Heart left ventricle (tissue), 16 donors: ENCODE measurements around the gene RCAN3. TPM values are rescaled to one million over a fixed set of nuclear protein-coding genes. Genes with fewer than 3 reads are reported as not detected.
"Not testable (repeated sequence)": the region's sequence is repeated elsewhere in the genome, so short reads cannot be mapped to it uniquely, and the experiment has no call there.

Experiments
- ATAC-seq, 4 donors: fragments of 200-7000 bp; cut with Tn5 transposase; one replicate each; pipeline ENCODE4 v1.9.1; 2020 to 2022; ENCODE audit warnings: moderate library complexity in 4 of 4, mild to moderate bottlenecking in 3 of 4, moderate number of reproducible peaks in 1 of 4
- DNase-seq, 5 donors: peaks; one replicate each; pipeline ENCODE4 v3.0.0-alpha.2; 2020
- H3K27ac ChIP-seq, 12 donors: fragments of 200-600 bp; sonication (generic) in 4 of 12; one replicate each; pipeline versions ENCODE4 v1.5.0 to v1.8.0; 2016 to 2022; ENCODE audit warnings: mild to moderate bottlenecking in 2 of 12
- H3K27me3 ChIP-seq, 9 donors: fragments of 200-600 bp; sonication (generic) in 2 of 9; one replicate each; pipeline versions ENCODE4 v1.5.1 to v1.8.0; 2016 to 2022; ENCODE audit warnings: mild to moderate bottlenecking in 3 of 9
- H3K36me3 ChIP-seq, 9 donors: fragments of 200-600 bp; sonication (generic) in 2 of 9; one replicate each; pipeline versions ENCODE4 v1.5.0 to v1.8.0; 2018 to 2022; ENCODE audit warnings: mild to moderate bottlenecking in 2 of 9
- H3K4me1 ChIP-seq, 12 donors: fragments of 200-600 bp; sonication (generic) in 4 of 12; one replicate each; pipeline versions ENCODE4 v1.5.0 to v1.8.0; 2016 to 2022; ENCODE audit warnings: mild to moderate bottlenecking in 3 of 12
- H3K4me3 ChIP-seq, 12 donors: fragments of 200-600 bp; sonication (generic) in 4 of 12; one replicate each; pipeline versions ENCODE4 v1.5.0 to v1.8.0; 2017 to 2022; ENCODE audit warnings: mild to moderate bottlenecking in 9 of 12, moderate library complexity in 4 of 12
- H3K9me3 ChIP-seq, 12 donors: fragments of 200-600 bp; sonication (generic) in 4 of 12; one replicate each; pipeline versions ENCODE4 v1.5.0 to v1.8.0; 2016 to 2022; ENCODE audit warnings: mild to moderate bottlenecking in 1 of 12
- POLR2A ChIP-seq, 2 donors: fragments of 450-650 bp; IDR thresholded peaks; one replicate each; pipeline ENCODE4 v1.6.1; 2017; ENCODE audit warnings: antibody characterized with exemption in 2 of 2, mild to moderate bottlenecking in 2 of 2, moderate library complexity in 2 of 2
- WGBS, 4 donors: extraction: QIAGEN DNeasy Blood & Tissue Kit in 2 of 4; methylation state at CpG; one replicate each; pipeline versions ENCODE4 v1.1.5 to v1.1.7; 2013 to 2018; 5-methylcytosine and 5-hydroxymethylcytosine counted together
- intact Hi-C, 10 donors: fragments of 100-400 bp; cut with DNase I; formaldehyde crosslinking; loops; one replicate each; pipeline versions ENCODE4 v1.11.1 to v1.14.2; 2022
- polyA plus RNA-seq, 2 donors: library from polyadenylated mRNA; stranded (reverse); fragments of 200-250 nt; gene quantifications; one replicate each; pipeline ENCODE4 v1.2.3, GENCODE V29; 2013
- total RNA-seq, 9 donors: library from RNA; depleted of rRNA in 2 of 9; stranded (reverse); fragments of >200 nt in 2 of 9; fragmentation: NEBNext Ultra II Directional in 3 of 9; extraction: Animal tissue kit (Norgen Biotek cat#: 25700) in 3 of 9; gene quantifications; one replicate each; pipeline versions ENCODE4 v1.1.0 to v1.2.4, GENCODE V29; 2016 to 2023
- TF ChIP-seq, protein P1 (sequence below), 12 donors: fragments of 200-600 bp; sonication (generic) in 4 of 12; IDR thresholded peaks; one replicate each; pipeline versions ENCODE4 v1.5.0 to v1.8.0; 2018 to 2022; ENCODE audit warnings: antibody characterized with exemption in 12 of 12, mild to moderate bottlenecking in 5 of 12
- donor health status: ischemic (EF 13 %, LVEDD 7.1; RV severe dilation, severe dysfunction).
- donor health status: healthy with polysubstance abuse.
- donor health status: DM: no; HTN: yes; CAD: no.
- donor health status: DM: no; HTN: no; CAD: no.
- donor health status: ischemic (EF 25% LVEDD 6.9; RV normal size, moderate dysfunction).
- donor health status: ischemic (EF 25% LVEDD 5.7; RV mildly dilated, moderate dysfunction).
- donor health status: healthy.
- donor health status: DM: yes; HTN: yes; CAD: no.
- donor health status: ischemic (EF 35%, LVEDD 5.7; RV mildly dilated, moderate dysfunction).
- donor health status: nonischemic (EF 11% LVEDD 7.7; RV severe dilation, severe dysfunction).
- donor health status: DM: yes; HTN: yes; CAD: no.
- donor health status: PGD.
- donor health status: ischemic (EF 29% LVEDD 5.4; RV normal size, mild dysfunction).
- donor health status: nonischemic (EF 23%, LVEDD 6.1; RV moderate dilation, normal function).

RCAN3 gene
- total and polyA plus RNA-seq, 11 donors: 2.1 to 9.7 (median 5.9) TPM

DNA sequence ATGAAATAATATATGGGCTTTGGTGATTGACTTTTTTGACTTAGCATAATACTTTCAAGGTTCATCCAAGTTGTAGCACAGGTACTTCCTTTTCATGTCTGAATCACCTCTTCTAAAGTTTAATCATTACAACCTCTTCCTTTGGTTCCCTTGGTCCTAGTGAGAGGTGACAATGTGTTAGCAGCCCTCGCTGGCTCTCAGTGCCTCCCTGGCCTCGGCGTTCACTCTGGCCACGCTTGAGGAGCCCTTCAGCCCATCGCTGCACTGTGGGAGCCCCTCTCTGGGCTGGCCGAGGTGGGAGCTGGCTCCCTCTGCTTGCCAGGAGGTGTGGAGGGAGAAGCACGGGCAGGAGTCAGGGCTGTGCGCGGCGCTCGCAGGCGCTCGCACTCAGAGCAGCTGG, 13.0 kb upstream of the RCAN3 start:
- no peak overlapping the region for H3K4me3 ChIP-seq
- H3K9me3 ChIP-seq: peaks cover 0 to 7% (median 0%) of the 10 kb centered on the region in 12 donors
- H3K36me3 ChIP-seq: no peaks in the 10 kb centered on the region
- WGBS, 4 donors: 89 to 94% (median 93%) methylated on average over 9 to 13 of the region's 13 CpGs
- no peaks in the 10 kb centered on the region for H3K4me1 ChIP-seq
- intact Hi-C loops: no loop called here
- no peak overlapping the region for H3K27ac ChIP-seq
- DNase-seq: no peak
- H3K27me3 ChIP-seq: peaks cover 0 to 5% (median 0%) of the 10 kb centered on the region in 9 donors
- TF ChIP-seq POLR2A (IDR thresholded peaks at IDR 0.05): no peak
- TF ChIP-seq, protein P1, sequence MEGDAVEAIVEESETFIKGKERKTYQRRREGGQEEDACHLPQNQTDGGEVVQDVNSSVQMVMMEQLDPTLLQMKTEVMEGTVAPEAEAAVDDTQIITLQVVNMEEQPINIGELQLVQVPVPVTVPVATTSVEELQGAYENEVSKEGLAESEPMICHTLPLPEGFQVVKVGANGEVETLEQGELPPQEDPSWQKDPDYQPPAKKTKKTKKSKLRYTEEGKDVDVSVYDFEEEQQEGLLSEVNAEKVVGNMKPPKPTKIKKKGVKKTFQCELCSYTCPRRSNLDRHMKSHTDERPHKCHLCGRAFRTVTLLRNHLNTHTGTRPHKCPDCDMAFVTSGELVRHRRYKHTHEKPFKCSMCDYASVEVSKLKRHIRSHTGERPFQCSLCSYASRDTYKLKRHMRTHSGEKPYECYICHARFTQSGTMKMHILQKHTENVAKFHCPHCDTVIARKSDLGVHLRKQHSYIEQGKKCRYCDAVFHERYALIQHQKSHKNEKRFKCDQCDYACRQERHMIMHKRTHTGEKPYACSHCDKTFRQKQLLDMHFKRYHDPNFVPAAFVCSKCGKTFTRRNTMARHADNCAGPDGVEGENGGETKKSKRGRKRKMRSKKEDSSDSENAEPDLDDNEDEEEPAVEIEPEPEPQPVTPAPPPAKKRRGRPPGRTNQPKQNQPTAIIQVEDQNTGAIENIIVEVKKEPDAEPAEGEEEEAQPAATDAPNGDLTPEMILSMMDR (IDR thresholded peaks at IDR 0.05): no peak
- no peak for ATAC-seq

DNA sequence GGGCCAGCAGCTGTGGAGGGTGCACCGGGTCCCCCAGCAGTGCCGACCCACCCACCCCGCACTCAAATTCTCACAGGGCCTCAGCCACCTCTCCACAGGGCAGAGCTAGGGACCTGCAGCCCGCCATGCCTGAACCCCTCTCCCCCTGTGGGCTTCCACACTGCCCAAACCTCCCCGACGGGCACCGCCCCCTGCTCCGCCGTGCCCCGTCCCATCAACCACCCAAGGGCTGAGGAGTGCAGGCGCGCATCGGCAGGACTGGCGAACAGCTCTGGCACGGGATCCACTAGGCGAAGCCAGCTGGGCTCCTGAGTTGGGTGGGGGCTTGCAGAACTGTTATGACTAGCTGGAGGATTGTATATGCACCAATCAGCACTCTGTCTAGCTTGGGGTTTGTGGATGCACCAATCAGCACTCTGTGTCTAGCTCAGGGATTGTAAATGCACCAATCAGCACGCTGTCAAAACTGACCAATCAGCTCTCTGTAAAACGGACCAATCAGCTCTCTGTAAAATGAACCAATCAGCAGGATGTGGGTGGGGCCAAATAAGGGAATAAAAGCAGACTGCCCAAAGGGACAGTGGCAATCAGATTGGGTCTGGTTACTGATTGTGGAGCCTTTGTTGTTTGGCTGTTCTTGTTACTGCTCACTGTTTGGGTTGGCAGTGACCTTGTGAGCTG, 12.4 kb upstream of the RCAN3 start:
- no peak for TF ChIP-seq POLR2A (IDR thresholded peaks at IDR 0.05)
- TF ChIP-seq, protein P1 (IDR thresholded peaks at IDR 0.05): no peak
- Histone ChIP-seq H3K27me3 (peaks cover 0 to 5% (median 0%) of the 10 kb centered on the region in 9 donors), H3K4me1 (no peaks in the 10 kb centered on the region), H3K9me3 (peaks cover 0 to 7% (median 0%) of the 10 kb centered on the region in 12 donors), H3K27ac (no peak overlapping the region), H3K36me3 (no peaks in the 10 kb centered on the region), H3K4me3 (no peak overlapping the region)
- intact Hi-C loops: no loop called here
- ATAC-seq: no peak
- 93 to 98% (median 98%) methylated on average over 7 to 18 of the region's 18 CpGs for WGBS, 4 donors
- DNase-seq: no peak

DNA sequence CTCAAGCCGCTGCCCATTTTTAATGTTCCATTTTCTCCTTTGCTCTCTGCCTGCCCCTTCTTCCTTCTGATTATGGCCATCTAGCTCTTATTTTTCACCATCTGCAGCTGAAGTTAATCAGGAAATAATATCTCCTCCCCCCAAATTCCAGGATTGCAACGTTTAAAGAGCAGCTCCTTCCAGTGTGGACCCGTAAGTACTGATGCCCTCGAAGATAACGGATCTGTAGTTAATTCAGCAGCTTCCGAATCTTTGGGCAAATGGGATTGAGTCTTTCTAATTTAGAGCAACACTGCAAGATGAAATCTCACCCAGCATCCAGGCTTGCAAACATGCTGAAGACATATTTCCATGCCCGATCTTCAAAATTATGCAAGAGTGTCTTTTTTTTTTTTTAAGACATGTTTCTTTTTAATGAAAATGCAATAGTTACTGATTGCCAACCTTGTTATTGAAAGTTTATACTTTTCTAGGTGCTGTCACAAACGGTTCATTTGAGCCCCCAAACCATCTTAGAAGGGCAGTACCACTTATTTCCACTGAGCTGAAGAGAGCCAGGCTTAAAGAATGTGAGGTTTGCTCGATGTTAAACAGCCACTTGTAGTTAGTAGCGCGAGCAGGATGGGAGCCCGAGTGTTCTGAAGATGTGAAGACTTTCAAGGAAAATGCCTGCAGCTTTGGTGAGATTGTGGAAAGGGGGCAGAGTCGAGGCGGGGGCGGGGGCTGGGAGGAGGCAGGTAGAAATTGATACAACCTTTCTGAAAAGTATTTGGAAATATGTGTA, 10.9 kb upstream of the RCAN3 start:
- TF ChIP-seq, protein P1 (IDR thresholded peaks at IDR 0.05): no peak
- 55 to 61% (median 60%) methylated on average over 15 of the region's 15 CpGs for WGBS, 4 donors
- intact Hi-C loops: no loop called here

DNA sequence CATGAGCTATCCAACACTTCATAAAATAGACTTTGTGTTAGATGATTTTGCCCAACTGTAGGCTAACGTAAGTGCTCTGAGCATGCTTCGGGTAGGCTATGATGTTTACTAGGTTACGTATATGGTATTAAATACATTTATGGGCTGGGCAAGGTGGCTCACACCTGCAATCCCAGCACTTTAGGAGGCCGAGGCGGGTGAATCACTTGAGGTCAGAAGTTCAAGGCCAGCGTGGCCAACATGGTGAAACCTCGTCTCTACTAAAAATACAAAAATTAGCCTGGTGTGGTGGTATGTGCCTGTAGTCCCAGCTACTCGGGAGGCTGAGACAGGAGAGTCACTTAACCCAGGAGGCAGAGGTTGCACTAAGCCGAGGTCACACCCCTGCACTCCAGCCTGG, 9.7 kb upstream of the RCAN3 start:
- ATAC-seq, H3K36me3 ChIP-seq, H3K4me3 ChIP-seq, H3K27me3 ChIP-seq, H3K4me1 ChIP-seq, DNase-seq, H3K27ac ChIP-seq, H3K9me3 ChIP-seq, intact Hi-C loops: not testable (repeated sequence)
- 89 to 94% (median 92%) methylated on average over 9 of the region's 9 CpGs for WGBS, 4 donors

More for the DNA sequence above, 10.9 kb upstream of the RCAN3 start:
- Histone ChIP-seq H3K4me3 (no peak overlapping the region), H3K27ac (no peak overlapping the region), H3K9me3 (peaks cover 0 to 7% (median 0%) of the 10 kb centered on the region in 12 donors), H3K4me1 (no peaks in the 10 kb centered on the region), H3K27me3 (peaks cover 0 to 5% (median 0%) of the 10 kb centered on the region in 9 donors), H3K36me3 (no peaks in the 10 kb centered on the region)
- ATAC-seq (no peak), DNase-seq (no peak)
